OCI-LY1 (cell line): ENCODE results near the gene DOCK2.

Experiments
- H2AFZ ChIP-seq: fragments of 200-600 bp; sonication (generic), shearing (Covaris generic); 2 replicates; pipeline ENCODE4 v1.6.0; 2014; ENCODE audit warnings: antibody characterized with exemption, mild to moderate bottlenecking, low read length
- H3F3A ChIP-seq: fragments of 200-600 bp; sonication (generic), shearing (Covaris generic); 2 replicates; pipeline ENCODE4 v1.6.0; 2014; ENCODE audit warnings: mild to moderate bottlenecking, antibody characterized with exemption, low read length, moderate library complexity; ENCODE audit not compliant: insufficient read depth
- H3K27ac ChIP-seq: fragments of 200-600 bp; sonication (generic); 2 replicates; pipeline ENCODE4 v1.5.1; 2014; ENCODE audit warnings: low read length, mixed run types, mild to moderate bottlenecking, low read depth; ENCODE audit not compliant: poor library complexity, severe bottlenecking
- H3K27me3 ChIP-seq: fragments of 200-600 bp; sonication (generic); 2 replicates; pipeline ENCODE4 v1.6.0; 2014; ENCODE audit warnings: antibody characterized with exemption, mild to moderate bottlenecking, low read length, moderate library complexity; ENCODE audit not compliant: insufficient read depth
- H3K36me3 ChIP-seq: fragments of 200-600 bp; sonication (generic); 2 replicates; pipeline ENCODE4 v1.6.1; 2014; ENCODE audit warnings: mild to moderate bottlenecking, antibody characterized with exemption, low read length, moderate library complexity, mixed read lengths; ENCODE audit not compliant: insufficient read depth
- H3K4me1 ChIP-seq: fragments of 200-600 bp; sonication (generic); 2 replicates; pipeline ENCODE4 v1.5.1; 2014; ENCODE audit warnings: mild to moderate bottlenecking, low read length, moderate library complexity; ENCODE audit not compliant: insufficient read depth, severe bottlenecking
- H3K4me2 ChIP-seq: fragments of 200-600 bp; sonication (generic), shearing (Covaris generic); 2 replicates; pipeline ENCODE4 v1.6.1; 2014; ENCODE audit warnings: low read length
- H3K4me3 ChIP-seq: fragments of 200-600 bp; sonication (generic); 2 replicates; pipeline ENCODE4 v1.5.1; 2014; ENCODE audit warnings: low read length, low read depth, mild to moderate bottlenecking, mixed read lengths; ENCODE audit not compliant: poor library complexity, severe bottlenecking
- H3K79me2 ChIP-seq: fragments of 200-600 bp; shearing (Covaris generic); 2 replicates; pipeline ENCODE4 v1.6.1; 2016; ENCODE audit warnings: mixed run types, low read length, mixed read lengths; ENCODE audit not compliant: insufficient read depth
- H3K9ac ChIP-seq: fragments of 200-600 bp; sonication (generic), shearing (Covaris generic); 2 replicates; pipeline ENCODE4 v1.6.1; 2014; ENCODE audit warnings: mild to moderate bottlenecking, low read length, mixed read lengths
- H3K9me2 ChIP-seq: fragments of 200-600 bp; sonication (generic), shearing (Covaris generic); 2 replicates; pipeline ENCODE4 v1.6.1; 2014; ENCODE audit warnings: low read depth, mild to moderate bottlenecking, low read length, mixed read lengths
- H3K9me3 ChIP-seq: fragments of 200-600 bp; shearing (Covaris generic); 2 replicates; pipeline ENCODE4 v1.6.1; 2014; ENCODE audit warnings: low read length, mixed read lengths
- H4K20me1 ChIP-seq: fragments of 200-600 bp; sonication (generic), shearing (Covaris generic); 2 replicates; pipeline ENCODE4 v1.6.0; 2016; ENCODE audit warnings: mild to moderate bottlenecking, low read length; ENCODE audit not compliant: insufficient read depth
- EZH2 ChIP-seq: fragments of 200-600 bp; sonication (generic), shearing (Covaris generic); IDR thresholded peaks from 2 replicates; pipeline ENCODE4 v1.8.0; 2017; ENCODE audit warnings: borderline replicate concordance, mixed run types, mild to moderate bottlenecking, antibody characterized with exemption, low read length, moderate library complexity, mixed read lengths
- TF ChIP-seq, protein P1 (sequence below): fragments of 200-600 bp; sonication (generic), shearing (Covaris generic); IDR thresholded peaks from 2 replicates; pipeline ENCODE4 v1.5.1; 2017; ENCODE audit warnings: mild to moderate bottlenecking, antibody characterized with exemption, low read length, moderate library complexity, mixed read lengths

DOCK2 gene

DNA sequence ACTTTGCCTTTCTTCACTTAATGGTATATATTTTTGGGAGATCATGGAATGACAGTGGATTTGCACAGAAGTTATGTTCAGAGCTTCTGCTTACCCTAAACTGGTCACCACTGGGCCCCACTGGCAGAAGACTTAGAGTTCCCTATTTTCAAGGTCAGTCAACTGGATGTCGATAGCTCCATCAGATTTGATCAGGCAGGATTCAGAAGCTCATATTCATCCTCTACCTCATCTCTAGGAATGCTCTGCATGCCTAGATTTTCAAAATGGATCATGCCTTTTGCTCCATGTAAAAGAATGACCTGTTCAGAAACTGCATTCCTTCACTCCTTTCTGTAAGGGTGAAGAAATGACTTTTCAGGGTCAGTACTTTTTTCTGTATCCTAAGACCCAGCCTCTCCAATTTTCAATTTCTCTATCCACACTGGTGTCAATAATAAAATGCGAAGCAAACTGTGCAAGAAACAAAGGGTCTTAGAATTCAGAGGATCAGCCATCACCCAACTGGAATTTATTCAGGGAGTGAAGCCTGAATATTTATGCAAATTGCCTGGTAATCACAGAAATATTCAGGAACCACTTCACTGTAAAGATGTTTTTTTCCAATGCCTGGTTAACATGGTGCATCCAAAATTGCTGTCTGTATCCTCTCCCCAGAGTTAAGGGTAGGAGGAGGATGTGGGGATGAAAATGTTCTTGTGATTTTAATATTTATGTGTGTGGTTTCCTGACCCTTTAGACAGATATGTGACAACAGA is 125.4 kb downstream of the DOCK2 start:
- Histone ChIP-seq H3K36me3 (peaks cover 74% of the 10 kb centered on the region), H3K4me3 (no peak overlapping the region), H3K79me2 (no peaks in the 10 kb centered on the region), H4K20me1 (no peaks in the 10 kb centered on the region), H3K9ac (no peak overlapping the region), H3K9me2 (no peaks in the 10 kb centered on the region), H3F3A (no peaks in the 10 kb centered on the region), H3K9me3 (no peaks in the 10 kb centered on the region), H3K4me2 (no peak overlapping the region), H3K27ac (no peak overlapping the region), H2AFZ (no peak overlapping the region), H3K27me3 (no peaks in the 10 kb centered on the region), H3K4me1 (peaks cover 10% of the 10 kb centered on the region)
- no peak for TF ChIP-seq EZH2
- TF ChIP-seq, protein P1, sequence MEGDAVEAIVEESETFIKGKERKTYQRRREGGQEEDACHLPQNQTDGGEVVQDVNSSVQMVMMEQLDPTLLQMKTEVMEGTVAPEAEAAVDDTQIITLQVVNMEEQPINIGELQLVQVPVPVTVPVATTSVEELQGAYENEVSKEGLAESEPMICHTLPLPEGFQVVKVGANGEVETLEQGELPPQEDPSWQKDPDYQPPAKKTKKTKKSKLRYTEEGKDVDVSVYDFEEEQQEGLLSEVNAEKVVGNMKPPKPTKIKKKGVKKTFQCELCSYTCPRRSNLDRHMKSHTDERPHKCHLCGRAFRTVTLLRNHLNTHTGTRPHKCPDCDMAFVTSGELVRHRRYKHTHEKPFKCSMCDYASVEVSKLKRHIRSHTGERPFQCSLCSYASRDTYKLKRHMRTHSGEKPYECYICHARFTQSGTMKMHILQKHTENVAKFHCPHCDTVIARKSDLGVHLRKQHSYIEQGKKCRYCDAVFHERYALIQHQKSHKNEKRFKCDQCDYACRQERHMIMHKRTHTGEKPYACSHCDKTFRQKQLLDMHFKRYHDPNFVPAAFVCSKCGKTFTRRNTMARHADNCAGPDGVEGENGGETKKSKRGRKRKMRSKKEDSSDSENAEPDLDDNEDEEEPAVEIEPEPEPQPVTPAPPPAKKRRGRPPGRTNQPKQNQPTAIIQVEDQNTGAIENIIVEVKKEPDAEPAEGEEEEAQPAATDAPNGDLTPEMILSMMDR = no peak

DNA sequence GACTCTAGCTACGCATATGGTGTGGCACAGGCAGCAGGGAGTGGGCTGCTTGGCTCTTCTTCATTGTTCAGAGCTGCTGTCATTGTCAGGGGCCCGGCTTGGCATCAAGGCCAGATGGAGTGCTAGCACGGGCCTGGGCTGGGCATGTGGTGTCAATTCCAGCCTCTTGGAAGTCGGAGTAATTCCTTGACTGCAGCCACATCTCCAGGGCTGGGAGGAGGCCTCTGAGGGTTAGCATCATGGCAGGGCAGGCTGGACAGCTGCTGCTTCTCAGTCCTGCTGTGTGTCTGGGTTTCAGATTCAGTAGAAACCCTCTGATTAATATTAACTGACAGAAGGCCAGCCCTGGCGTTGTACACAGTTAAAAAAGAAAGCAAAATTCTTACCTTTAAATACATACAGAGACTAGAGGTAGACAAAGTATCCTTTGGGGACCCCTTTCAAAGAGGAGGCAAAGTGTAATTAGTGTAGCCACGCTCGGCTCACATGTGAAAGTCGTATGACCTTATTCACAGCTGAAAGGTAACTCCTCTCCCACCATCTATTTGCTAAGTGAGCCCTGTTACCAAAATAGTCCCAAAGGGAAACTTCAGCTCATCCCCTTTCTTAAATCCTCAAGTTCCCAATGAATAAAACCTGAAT is 126.4 kb downstream of the DOCK2 start:
- no peak overlapping the region for H3K4me2 ChIP-seq
- H3F3A ChIP-seq = no peaks in the 10 kb centered on the region
- no peaks in the 10 kb centered on the region for H3K9me2 ChIP-seq
- no peaks in the 10 kb centered on the region for H3K27me3 ChIP-seq
- peaks cover 20% of the 10 kb centered on the region for H3K4me1 ChIP-seq
- H3K27ac ChIP-seq = no peak overlapping the region
- H3K9me3 ChIP-seq = no peaks in the 10 kb centered on the region
- H4K20me1 ChIP-seq = no peaks in the 10 kb centered on the region
- no peak overlapping the region for H2AFZ ChIP-seq
- TF ChIP-seq, protein P1 = no peak
- TF ChIP-seq EZH2 = no peak
- no peak overlapping the region for H3K9ac ChIP-seq
- H3K4me3 ChIP-seq = no peak overlapping the region
- peaks cover 78% of the 10 kb centered on the region for H3K36me3 ChIP-seq
- no peaks in the 10 kb centered on the region for H3K79me2 ChIP-seq

DNA sequence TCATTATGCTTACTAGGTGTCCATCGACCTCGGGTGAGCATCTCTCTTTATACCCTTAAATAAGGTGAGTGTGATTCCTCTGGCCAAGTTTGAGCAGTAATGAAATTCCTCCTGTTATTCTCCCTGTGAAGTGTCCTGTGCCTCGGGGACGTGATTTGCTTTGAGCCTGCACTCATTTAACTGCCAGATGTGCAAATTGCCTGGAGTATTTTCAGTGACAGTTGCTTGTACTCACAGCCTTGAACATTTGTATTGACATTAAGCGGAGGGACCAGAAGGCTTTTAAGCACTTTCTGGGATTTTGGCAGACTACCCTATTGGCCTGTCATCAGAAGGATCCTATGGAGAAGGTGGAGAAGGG is 126.9 kb downstream of the DOCK2 start:
- Histone ChIP-seq H3K36me3 (peaks cover 81% of the 10 kb centered on the region), H3K4me3 (no peak overlapping the region), H4K20me1 (no peaks in the 10 kb centered on the region), H3K4me1 (peaks cover 23% of the 10 kb centered on the region), H3K9ac (no peak overlapping the region), H3K27me3 (no peaks in the 10 kb centered on the region), H3K9me2 (no peaks in the 10 kb centered on the region), H3K79me2 (no peaks in the 10 kb centered on the region), H3K9me3 (no peaks in the 10 kb centered on the region), H3F3A (no peaks in the 10 kb centered on the region), H3K27ac (no peak overlapping the region), H3K4me2 (no peak overlapping the region), H2AFZ (no peak overlapping the region)
- no peak for TF ChIP-seq EZH2
- TF ChIP-seq, protein P1 = no peak
